HCT116 (cell line): Measurements from ENCODE around the gene FAM13C. TPM values are rescaled to one million over a fixed set of nuclear protein-coding genes. Genes with fewer than 3 reads are reported as not detected.

Experiments
- ATAC-seq: fragments of 200-7000 bp; cut with Tn5 transposase; 2 replicates; pipeline ENCODE4 v1.9.1; 2020; ENCODE audit warnings: mild to moderate bottlenecking, moderate library complexity
- BruUV-seq: library from RNA; stranded (reverse); fragments of 400-500 nt; replicated peaks from 2 replicates; lab custom pipeline; 2021; lab: Mats Ljungman, UMichigan
- CTCF ChIA-PET: fragments of 300-600 bp; sonication (Branson Sonifier 250); formaldehyde crosslinking; loops from one replicate; lab custom pipeline; 2021; ENCODE audit warnings: antibody characterized with exemption; lab: Charles Lee
- POLR2A ChIA-PET: fragments of 300-600, 350-600 bp; sonication (Branson Sonifier 250); formaldehyde crosslinking; loops from one replicate; lab custom pipeline; 2021; ENCODE audit warnings: antibody characterized with exemption; lab: Charles Lee
- RAD21 ChIA-PET, 2 experiments: fragments of 300-600 bp; sonication (Branson Sonifier 250); formaldehyde crosslinking; loops; one replicate each; lab custom pipeline; 2023; ENCODE audit warnings: low total read pairs in 2 of 2; ENCODE audit not compliant: uncharacterized antibody in 2 of 2, unreplicated experiment in 2 of 2, low non-redundant PET in 1 of 2; lab: Charles Lee
- DNase-seq: peaks from one replicate; pipeline ENCODE4 v3.0.0-alpha.2; 2010; ENCODE audit warnings: low read depth, low spot score
- H2AFZ ChIP-seq: fragments of 200-600 bp; shearing (Covaris generic), sonication (generic); 2 replicates; pipeline ENCODE4 v1.6.1; 2017; ENCODE audit warnings: low read depth, mixed run types, mixed read lengths, antibody characterized with exemption, low read length; ENCODE audit not compliant: poor library complexity, severe bottlenecking
- H3K27ac ChIP-seq: 2 replicates; pipeline ENCODE4 v1.5.1; 2012; ENCODE audit warnings: low read depth, low read length
- H3K27me3 ChIP-seq: fragments of 200-600 bp; sonication (generic); 2 replicates; pipeline ENCODE4 v1.6.1; 2016; ENCODE audit warnings: mixed run types, low read length, mixed read lengths; ENCODE audit not compliant: insufficient read depth
- H3K36me3 ChIP-seq, 2 experiments: fragments of 200-500 bp in 1 of 2; fragments of 200-600 bp in 1 of 2; sonication (Bioruptor generic) in 1 of 2; sonication (generic) in 1 of 2; 2 replicates each; pipeline versions ENCODE4 v1.5.1 to v1.6.1; 2014 to 2016; ENCODE audit warnings: low read length in 2 of 2, inconsistent platforms in 1 of 2, mixed read lengths in 1 of 2, mixed run types in 1 of 2; ENCODE audit not compliant: insufficient read depth in 2 of 2, control insufficient read depth in 1 of 2
- H3K4me1 ChIP-seq, 2 experiments: fragments of 200-600 bp in 1 of 2; sonication (generic) in 1 of 2; 2 replicates each; pipeline versions ENCODE4 v1.5.1 to v1.6.1; 2012 to 2017; ENCODE audit warnings: low read length in 2 of 2, inconsistent platforms in 1 of 2, mild to moderate bottlenecking in 1 of 2, mixed read lengths in 1 of 2, mixed run types in 1 of 2, moderate library complexity in 1 of 2; ENCODE audit not compliant: insufficient read depth in 2 of 2, control insufficient read depth in 1 of 2
- H3K4me2 ChIP-seq: fragments of 200-600 bp; sonication (generic); 2 replicates; pipeline ENCODE4 v1.6.1; 2017; ENCODE audit warnings: mixed run types, low read length, mixed read lengths
- H3K4me3 ChIP-seq, 2 experiments: fragments of 200-600 bp in 1 of 2; sonication (generic) in 1 of 2; replicated peaks in 1 of 2; 2 replicates each; pipeline ENCODE4 v1.5.1; 2011 to 2016; ENCODE audit warnings: low read length in 2 of 2, control low read depth in 1 of 2, low read depth in 1 of 2, mild to moderate bottlenecking in 1 of 2, mixed read lengths in 1 of 2, mixed run types in 1 of 2
- H3K79me2 ChIP-seq: fragments of 200-600 bp; sonication (generic); 2 replicates; pipeline ENCODE4 v1.6.1; 2017; ENCODE audit warnings: mild to moderate bottlenecking, mixed run types, low read length, moderate library complexity, mixed read lengths; ENCODE audit not compliant: insufficient read depth
- H3K9ac ChIP-seq: fragments of 200-600 bp; sonication (generic); 2 replicates; pipeline ENCODE4 v1.6.1; 2016; ENCODE audit warnings: low read length, mixed read lengths
- H3K9me2 ChIP-seq: fragments of 200-600 bp; sonication (generic), shearing (Covaris generic); 2 replicates; pipeline ENCODE4 v1.6.1; 2017; ENCODE audit warnings: mixed run types, mild to moderate bottlenecking, moderate library complexity; ENCODE audit not compliant: insufficient read depth
- H3K9me3 ChIP-seq, 2 experiments: fragments of 200-500 bp in 1 of 2; fragments of 200-600 bp in 1 of 2; sonication (Bioruptor generic) in 1 of 2; sonication (generic) in 1 of 2; 2 replicates each; pipeline ENCODE4 v1.6.1; 2014 to 2017; ENCODE audit warnings: low read length in 2 of 2, mixed read lengths in 2 of 2, inconsistent platforms in 1 of 2, low read depth in 1 of 2, mild to moderate bottlenecking in 1 of 2, mixed run types in 1 of 2, moderate library complexity in 1 of 2; ENCODE audit not compliant: control insufficient read depth in 1 of 2, insufficient read depth in 1 of 2
- H4K20me1 ChIP-seq: fragments of 200-600 bp; sonication (generic), shearing (Covaris generic); 2 replicates; pipeline ENCODE4 v1.6.1; 2017; ENCODE audit warnings: mixed run types, mild to moderate bottlenecking, moderate library complexity; ENCODE audit not compliant: insufficient read depth
- CBX3 ChIP-seq: IDR thresholded peaks from 2 replicates; pipeline ENCODE4 v1.6.1; 2012; ENCODE audit warnings: low read depth
- CEBPB ChIP-seq: IDR thresholded peaks from 2 replicates; pipeline ENCODE4 v1.6.1; 2012; ENCODE audit warnings: low read depth
- CTCF ChIP-seq, 3 experiments: fragments of 200-600 bp in 1 of 3; sonication (generic) in 1 of 3; IDR thresholded peaks in 2 of 3; conservative IDR thresholded peaks in 1 of 3; 2 replicates each; pipeline ENCODE4 v1.5.1; 2012 to 2017; ENCODE audit warnings: low read depth in 2 of 3, low read length in 2 of 3, antibody characterized with exemption in 1 of 3, borderline replicate concordance in 1 of 3, control low read depth in 1 of 3, mild to moderate bottlenecking in 1 of 3, mixed read lengths in 1 of 3, mixed run types in 1 of 3, moderate library complexity in 1 of 3; ENCODE audit not compliant: insufficient read depth in 1 of 3
- EGR1 ChIP-seq: IDR thresholded peaks from 2 replicates; pipeline ENCODE4 v1.6.1; 2012; ENCODE audit warnings: low read depth
- ELF1 ChIP-seq: IDR thresholded peaks from 2 replicates; pipeline ENCODE4 v1.6.1; 2012; ENCODE audit warnings: low read depth, borderline replicate concordance
- EZH2phosphoT487 ChIP-seq: fragments of 200-600 bp; IDR thresholded peaks from 2 replicates; pipeline ENCODE4 v1.6.1; 2018; ENCODE audit warnings: antibody characterized with exemption, borderline replicate concordance
- FOSL1 ChIP-seq: IDR thresholded peaks from 2 replicates; pipeline ENCODE4 v1.6.1; 2012; ENCODE audit warnings: low read depth
- JUND ChIP-seq: IDR thresholded peaks from 2 replicates; pipeline ENCODE4 v1.6.1; 2012
- RAD21 ChIP-seq: IDR thresholded peaks from 2 replicates; pipeline ENCODE4 v1.6.1; 2012; ENCODE audit warnings: low read depth, mild to moderate bottlenecking
- TCF7L2 ChIP-seq: IDR thresholded peaks from 2 replicates; pipeline ENCODE4 v1.7.0; 2011; ENCODE audit warnings: borderline replicate concordance, inconsistent platforms; ENCODE audit not compliant: insufficient read depth, insufficient read length; ENCODE audit errors: extremely low read depth
- ZFX ChIP-seq: fragments of 450-650 bp; IDR thresholded peaks from 2 replicates; pipeline ENCODE4 v1.6.1; 2017
- intact Hi-C: fragments of 100-400 bp; cut with micrococcal nuclease; formaldehyde crosslinking; loops from 2 replicates; pipeline ENCODE4 v1.10.0; 2022
- total RNA-seq: library from RNA; stranded (reverse); gene quantifications from one replicate; pipeline ENCODE4 v1.2.1, GENCODE V29; 2021; ENCODE audit not compliant: unreplicated experiment
- TF ChIP-seq, protein P1 (sequence below): IDR thresholded peaks from 2 replicates; pipeline ENCODE4 v1.6.1; 2012; ENCODE audit warnings: low read depth

FAM13C gene
- total RNA-seq, 1 experiment from 2014 or later: 0.42 TPM

- no peaks in the 10 kb centered on the region for H3K36me3 ChIP-seq
- H3K79me2 ChIP-seq: no peaks in the 10 kb centered on the region
- TF ChIP-seq EZH2phosphoT487 (no peak), ZFX (no peak), JUND (no peak), ELF1 (no peak), CTCF (IDR thresholded peaks at IDR 0.05 in 2 of 3, conservative IDR thresholded peaks at IDR 0.05 in 1 of 3; ENCODE audit: borderline replicate concordance in 1 of 3, insufficient read depth in 1 of 3, low read depth in 2 of 3, low read length in 2 of 3) (no peak), CBX3 (no peak), FOSL1 (no peak), RAD21 (no peak), CEBPB (no peak)
- H3K27ac ChIP-seq: no peak overlapping the region
- ChIA-PET RAD21 (no interaction called here), CTCF (no interaction called here), POLR2A (no interaction called here)
- H3K9ac ChIP-seq: no peak overlapping the region
- ATAC-seq (no peak), DNase-seq (no peak)
- H2AFZ ChIP-seq: no peak overlapping the region
- 0 out of 4 replicates have a peak, but pooled peaks cover 0 to 2% of the 10 kb centered on the region in 2 experiments for H3K4me1 ChIP-seq
- intact Hi-C loops: no loop called here
- BruUV-seq: no TSS peak
- no peak overlapping the region for H3K4me2 ChIP-seq
- 0 out of 2 replicates have a peak, but pooled peaks cover 4% of the 10 kb centered on the region for H3K27me3 ChIP-seq
- H3K9me2 ChIP-seq: no peaks in the 10 kb centered on the region
- no peak overlapping the region for H3K4me3 ChIP-seq
- H4K20me1 ChIP-seq: no peaks in the 10 kb centered on the region
- H3K9me3 ChIP-seq: no peaks in the 10 kb centered on the region
Observed at GRCh38 chr10:59339351-59339750, 23.0 kb downstream of the FAM13C start.

- Histone ChIP-seq H3K36me3 (no peaks in the 10 kb centered on the region), H3K4me1 (0 out of 4 replicates have a peak, but pooled peaks cover 0 to 2% of the 10 kb centered on the region in 2 experiments), H4K20me1 (no peaks in the 10 kb centered on the region), H3K4me3 (no peak overlapping the region), H2AFZ (no peak overlapping the region), H3K27ac (no peak overlapping the region), H3K9me3 (no peaks in the 10 kb centered on the region), H3K79me2 (no peaks in the 10 kb centered on the region), H3K27me3 (0 out of 2 replicates have a peak, but pooled peaks cover 4% of the 10 kb centered on the region), H3K9ac (no peak overlapping the region), H3K4me2 (no peak overlapping the region), H3K9me2 (no peaks in the 10 kb centered on the region)
- RAD21 ChIA-PET: interaction anchor here in 1 of 2 experiments (0.7 kb wide), 1 partner anchor 9 kb away, joined by 4 read pairs; no protein-coding TSS in a partner anchor
- CTCF ChIA-PET: no interaction called here
- POLR2A ChIA-PET: no interaction called here
- intact Hi-C loops: no loop called here
- DNase-seq (no peak), ATAC-seq (no peak)
- BruUV-seq: no TSS peak
- TF ChIP-seq TCF7L2 (no peak), RAD21 (no peak), ELF1 (no peak), FOSL1 (no peak), CTCF (IDR thresholded peaks at IDR 0.05 in 2 of 3, conservative IDR thresholded peaks at IDR 0.05 in 1 of 3; ENCODE audit: borderline replicate concordance in 1 of 3, insufficient read depth in 1 of 3, low read depth in 2 of 3, low read length in 2 of 3) (no peak), EGR1 (no peak)
- TF ChIP-seq, protein P1, sequence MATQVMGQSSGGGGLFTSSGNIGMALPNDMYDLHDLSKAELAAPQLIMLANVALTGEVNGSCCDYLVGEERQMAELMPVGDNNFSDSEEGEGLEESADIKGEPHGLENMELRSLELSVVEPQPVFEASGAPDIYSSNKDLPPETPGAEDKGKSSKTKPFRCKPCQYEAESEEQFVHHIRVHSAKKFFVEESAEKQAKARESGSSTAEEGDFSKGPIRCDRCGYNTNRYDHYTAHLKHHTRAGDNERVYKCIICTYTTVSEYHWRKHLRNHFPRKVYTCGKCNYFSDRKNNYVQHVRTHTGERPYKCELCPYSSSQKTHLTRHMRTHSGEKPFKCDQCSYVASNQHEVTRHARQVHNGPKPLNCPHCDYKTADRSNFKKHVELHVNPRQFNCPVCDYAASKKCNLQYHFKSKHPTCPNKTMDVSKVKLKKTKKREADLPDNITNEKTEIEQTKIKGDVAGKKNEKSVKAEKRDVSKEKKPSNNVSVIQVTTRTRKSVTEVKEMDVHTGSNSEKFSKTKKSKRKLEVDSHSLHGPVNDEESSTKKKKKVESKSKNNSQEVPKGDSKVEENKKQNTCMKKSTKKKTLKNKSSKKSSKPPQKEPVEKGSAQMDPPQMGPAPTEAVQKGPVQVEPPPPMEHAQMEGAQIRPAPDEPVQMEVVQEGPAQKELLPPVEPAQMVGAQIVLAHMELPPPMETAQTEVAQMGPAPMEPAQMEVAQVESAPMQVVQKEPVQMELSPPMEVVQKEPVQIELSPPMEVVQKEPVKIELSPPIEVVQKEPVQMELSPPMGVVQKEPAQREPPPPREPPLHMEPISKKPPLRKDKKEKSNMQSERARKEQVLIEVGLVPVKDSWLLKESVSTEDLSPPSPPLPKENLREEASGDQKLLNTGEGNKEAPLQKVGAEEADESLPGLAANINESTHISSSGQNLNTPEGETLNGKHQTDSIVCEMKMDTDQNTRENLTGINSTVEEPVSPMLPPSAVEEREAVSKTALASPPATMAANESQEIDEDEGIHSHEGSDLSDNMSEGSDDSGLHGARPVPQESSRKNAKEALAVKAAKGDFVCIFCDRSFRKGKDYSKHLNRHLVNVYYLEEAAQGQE: no peak
Observed at GRCh38 chr10:59337201-59337652, 25.1 kb downstream of the FAM13C start.
